WERI-Rb-1 (cell line): ENCODE data around the gene CELSR1.
A peak's percentile ranks its signal among the peaks of the same experiment; 100 is the strongest.

Experiments used
- DNase-seq: peaks from one replicate; pipeline ENCODE4 v3.0.0-alpha.2; 2020
- H3K27ac ChIP-seq: fragments of 250-450 bp; sonication (Bioruptor Pico); 2 replicates; pipeline ENCODE4 v1.5.1; 2020; ENCODE audit warnings: mild to moderate bottlenecking, moderate library complexity
- H3K27me3 ChIP-seq: fragments of 250-450 bp; sonication (Bioruptor Pico); 2 replicates; pipeline ENCODE4 v1.5.1; 2021; ENCODE audit warnings: mild to moderate bottlenecking, low read depth, moderate library complexity; ENCODE audit not compliant: insufficient read depth, severe bottlenecking
- H3K36me3 ChIP-seq: fragments of 250-450 bp; sonication (Bioruptor Pico); 2 replicates; pipeline ENCODE4 v1.5.1; 2020; ENCODE audit warnings: mild to moderate bottlenecking, moderate library complexity
- H3K4me3 ChIP-seq: 2 replicates; pipeline ENCODE4 v1.5.1; 2011; ENCODE audit warnings: low read depth, mild to moderate bottlenecking, control low read depth, low read length
- H3K9me3 ChIP-seq: fragments of 250-450 bp; sonication (Bioruptor Pico); 2 replicates; pipeline ENCODE4 v1.5.1; 2021; ENCODE audit warnings: mild to moderate bottlenecking, moderate library complexity; ENCODE audit not compliant: severe bottlenecking
- CTCF ChIP-seq: IDR thresholded peaks from 2 replicates; pipeline ENCODE4 v1.5.1; 2011; ENCODE audit warnings: low read depth, mild to moderate bottlenecking, control low read depth, inconsistent platforms, low read length

Gene CELSR1

GRCh38 chr22:46454504-46455269 lies 82.7 kb downstream of the CELSR1 start:
- no peak overlapping the region for H3K4me3 ChIP-seq
- no peaks in the 10 kb centered on the region for H3K9me3 ChIP-seq
- no peaks in the 10 kb centered on the region for H3K27me3 ChIP-seq
- no peak for TF ChIP-seq CTCF
- H3K36me3 ChIP-seq = no peaks in the 10 kb centered on the region
- H3K27ac ChIP-seq = no peak overlapping the region
- DNase-seq = peak; percentile 35

GRCh38 chr22:46453829-46454503 lies 83.5 kb downstream of the CELSR1 start:
- no peak for TF ChIP-seq CTCF
- peak; percentile 37 for DNase-seq
- H3K27ac ChIP-seq = no peak overlapping the region

GRCh38 chr22:46453006-46453828 lies 84.2 kb downstream of the CELSR1 start:
- no peak for TF ChIP-seq CTCF
- Histone ChIP-seq H3K4me3 (no peak overlapping the region), H3K27ac (no peak overlapping the region), H3K27me3 (no peaks in the 10 kb centered on the region), H3K36me3 (no peaks in the 10 kb centered on the region), H3K9me3 (no peaks in the 10 kb centered on the region)
- no peak for DNase-seq

More at GRCh38 chr22:46453829-46454503, 83.5 kb downstream of the CELSR1 start:
- no peaks in the 10 kb centered on the region for H3K9me3 ChIP-seq
- H3K36me3 ChIP-seq = no peaks in the 10 kb centered on the region
- H3K4me3 ChIP-seq = no peak overlapping the region
- no peaks in the 10 kb centered on the region for H3K27me3 ChIP-seq

- Histone ChIP-seq H3K4me3 (no peak overlapping the region), H3K36me3 (no peaks in the 10 kb centered on the region), H3K9me3 (no peaks in the 10 kb centered on the region), H3K27ac (no peak overlapping the region), H3K27me3 (no peaks in the 10 kb centered on the region)
- no peak for TF ChIP-seq CTCF
- DNase-seq = no peak
Observed at GRCh38 chr22:46452195-46453005, 85.0 kb downstream of the CELSR1 start.

- Histone ChIP-seq H3K9me3 (no peaks in the 10 kb centered on the region), H3K36me3 (no peaks in the 10 kb centered on the region), H3K4me3 (no peak overlapping the region), H3K27me3 (no peaks in the 10 kb centered on the region), H3K27ac (no peak overlapping the region)
- no peak for DNase-seq
- no peak for TF ChIP-seq CTCF
Observed at GRCh38 chr22:46451741-46452140, 85.7 kb downstream of the CELSR1 start.
